Measurements from ENCODE around the gene TMEM131L. TPM values are rescaled to one million over a fixed set of nuclear protein-coding genes. Genes with fewer than 3 reads are reported as not detected.

TMEM131L gene
- total RNA-seq, 2 experiments from 2014 or later, result 51.8 to 57.2 TPM

DNA sequence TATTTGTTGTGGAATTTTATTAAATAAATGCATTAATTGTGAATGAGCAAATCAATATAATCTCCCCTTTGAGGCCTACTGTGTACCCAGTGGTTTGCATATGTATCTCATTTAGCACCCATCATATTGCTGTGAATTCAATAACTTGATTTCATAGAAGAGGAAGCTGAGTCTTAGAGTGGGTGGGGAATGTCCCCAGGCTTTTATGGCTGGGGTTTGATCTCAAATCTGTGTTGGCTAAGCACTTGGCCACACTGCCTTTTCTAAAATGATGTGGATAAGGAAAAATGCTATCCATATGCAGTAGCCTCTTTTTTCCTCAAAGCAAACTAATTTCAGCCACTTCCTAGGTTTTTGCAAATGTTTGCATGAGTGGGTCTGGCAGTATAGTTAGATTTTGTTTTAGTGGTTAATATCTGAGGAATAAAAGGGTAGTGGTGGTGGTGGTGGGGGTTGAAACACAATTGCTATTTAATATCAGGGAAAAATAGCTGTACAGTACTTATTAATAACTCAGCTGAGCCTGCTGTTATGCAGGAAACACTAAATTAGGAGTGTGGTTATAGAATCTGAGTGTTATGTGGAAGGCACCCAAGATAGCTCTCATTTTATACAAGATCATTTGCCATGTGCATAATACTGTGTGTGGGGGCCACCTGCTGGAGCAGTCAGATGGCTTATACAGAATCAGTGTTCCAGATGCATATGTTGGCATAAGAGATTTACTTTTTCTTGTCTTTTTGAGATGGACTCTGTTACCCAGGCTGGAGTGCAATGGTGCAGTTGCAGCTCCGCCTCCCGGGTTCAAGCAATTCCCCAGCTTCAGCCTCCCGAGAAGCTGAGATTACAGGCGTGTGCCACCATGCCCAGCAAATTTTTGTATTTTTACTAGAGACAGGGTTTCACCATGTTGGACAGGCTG, 108.0 kb downstream of the TMEM131L start:
- H3K4me1 Mint-ChIP-seq, result peaks cover 60% of the 10 kb centered on the region
- no peaks in the 10 kb centered on the region for H3K27me3 Mint-ChIP-seq
- H3K36me3 Mint-ChIP-seq, result peaks cover 21% of the 10 kb centered on the region
- DNase-seq (peak; percentile 58), ATAC-seq (ENCODE audit: low read depth) (peak; percentile 97)
- H3K4me3 Mint-ChIP-seq, result peak overlapping the region; percentile 47
- POLR2A ChIA-PET, result interaction anchor here (0.7 to 2.3 kb wide), 9 partner anchors 10 to 229 kb away, joined by 3 to 30 read pairs (median 6); partner anchors contain the start of genes MND1 and TMEM131L
- H3K9me3 Mint-ChIP-seq, result no peaks in the 10 kb centered on the region
- peak overlapping the region; percentile 67 for H3K27ac Mint-ChIP-seq

DNA sequence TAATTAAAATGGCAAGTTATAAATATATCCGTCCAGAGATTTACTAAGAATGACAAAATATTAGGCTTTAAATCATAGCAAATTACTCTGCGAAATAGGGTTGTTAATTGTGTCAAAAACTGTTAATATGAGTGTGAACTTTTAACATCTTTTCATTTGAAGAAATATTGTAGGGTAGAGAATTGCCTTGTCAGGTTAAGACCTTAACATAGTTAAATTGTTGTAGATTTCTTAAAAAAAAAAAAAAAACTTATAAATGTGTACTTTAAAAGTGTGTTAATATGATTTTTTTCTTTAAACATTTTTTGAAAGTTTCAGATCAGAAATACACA, 110.2 kb downstream of the TMEM131L start:
- POLR2A ChIA-PET, result no interaction called here
- Mint-ChIP-seq H3K27ac (no peak overlapping the region), H3K4me1 (peaks cover 50% of the 10 kb centered on the region)

DNA sequence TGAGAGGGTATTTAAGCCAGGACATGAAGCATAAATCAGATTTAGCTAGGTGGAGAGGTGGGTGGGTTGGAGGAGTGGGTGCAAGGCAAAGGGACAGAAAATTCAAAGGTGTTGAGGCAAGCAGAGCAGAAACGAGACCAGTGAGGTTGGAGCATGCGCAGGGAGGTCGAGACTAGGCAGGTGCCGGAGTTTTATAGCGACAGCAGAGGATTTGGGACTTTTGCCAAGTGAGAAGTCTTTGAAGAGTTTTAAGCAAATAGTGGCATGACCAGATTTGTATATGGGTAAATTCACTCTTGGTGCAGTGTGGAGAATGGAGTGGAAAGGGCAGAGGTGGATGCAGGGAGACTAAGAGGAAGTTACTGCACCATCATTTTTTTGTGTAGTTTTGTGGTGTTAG, 110.9 kb downstream of the TMEM131L start:
- DNase-seq, result no peak
- peak overlapping the region; percentile 34 for H3K27ac Mint-ChIP-seq

More for the DNA sequence above, 110.2 kb downstream of the TMEM131L start:
- no peak for ATAC-seq (ENCODE audit: low read depth)
- no peaks in the 10 kb centered on the region for H3K9me3 Mint-ChIP-seq
- no peak for DNase-seq
- H3K36me3 Mint-ChIP-seq, result peaks cover 16% of the 10 kb centered on the region
- H3K4me3 Mint-ChIP-seq, result no peak overlapping the region
- H3K27me3 Mint-ChIP-seq, result no peaks in the 10 kb centered on the region

DNA sequence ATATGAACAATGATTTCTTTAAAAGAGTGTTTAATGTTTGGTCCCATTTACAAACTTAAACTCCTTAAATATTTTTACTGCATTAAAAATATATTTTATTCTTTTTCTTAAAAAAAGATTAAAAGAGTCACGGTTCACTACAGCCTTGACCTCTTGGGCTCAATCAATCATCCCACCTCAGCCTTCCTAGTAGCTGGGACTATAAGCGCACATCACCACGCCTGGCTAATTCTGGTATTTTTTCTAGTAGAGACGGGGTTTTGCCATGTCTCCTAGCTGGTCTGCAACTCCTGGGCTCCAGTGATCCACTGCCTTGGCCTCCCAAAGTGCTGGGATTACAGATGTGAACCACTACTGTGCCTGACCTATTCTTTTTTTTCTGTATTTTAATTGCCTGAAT, 113.2 kb downstream of the TMEM131L start:
- DNase-seq, result no peak
- H3K27ac Mint-ChIP-seq, result no peak overlapping the region
- H3K36me3 Mint-ChIP-seq, result peaks cover 8% of the 10 kb centered on the region
- H3K4me3 Mint-ChIP-seq, result no peak overlapping the region
- no peaks in the 10 kb centered on the region for H3K27me3 Mint-ChIP-seq
- H3K4me1 Mint-ChIP-seq, result peaks cover 30% of the 10 kb centered on the region
- POLR2A ChIA-PET, result no interaction called here
- no peaks in the 10 kb centered on the region for H3K9me3 Mint-ChIP-seq
- no peak for ATAC-seq (ENCODE audit: low read depth)

More for the DNA sequence above, 110.9 kb downstream of the TMEM131L start:
- H3K36me3 Mint-ChIP-seq, result peaks cover 12% of the 10 kb centered on the region
- H3K9me3 Mint-ChIP-seq, result no peaks in the 10 kb centered on the region
- peak overlapping the region; percentile 46 for H3K4me3 Mint-ChIP-seq
- POLR2A ChIA-PET, result no interaction called here
- peaks cover 44% of the 10 kb centered on the region for H3K4me1 Mint-ChIP-seq
- H3K27me3 Mint-ChIP-seq, result no peaks in the 10 kb centered on the region
- ATAC-seq (ENCODE audit: low read depth), result no peak

DNA sequence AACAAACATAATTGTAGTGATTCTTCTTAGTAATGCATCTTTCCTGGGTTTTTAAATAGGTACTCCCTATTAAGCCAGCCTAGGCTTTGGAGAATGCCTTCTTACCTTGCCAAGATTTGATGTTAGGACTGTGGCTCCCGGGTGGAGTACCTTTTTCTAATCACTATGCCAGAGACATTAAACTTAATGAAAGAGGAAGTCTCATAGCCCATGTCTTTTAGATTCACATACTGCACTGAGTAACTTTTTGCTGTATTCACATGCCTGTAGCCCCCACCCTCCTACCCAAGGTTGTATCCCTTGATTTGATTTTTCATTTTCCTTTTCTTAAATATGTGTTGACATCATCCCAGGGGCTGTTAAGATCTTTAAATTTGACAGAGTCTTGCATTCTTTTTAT, 113.7 kb downstream of the TMEM131L start:
- no peak overlapping the region for H3K27ac Mint-ChIP-seq

DNA sequence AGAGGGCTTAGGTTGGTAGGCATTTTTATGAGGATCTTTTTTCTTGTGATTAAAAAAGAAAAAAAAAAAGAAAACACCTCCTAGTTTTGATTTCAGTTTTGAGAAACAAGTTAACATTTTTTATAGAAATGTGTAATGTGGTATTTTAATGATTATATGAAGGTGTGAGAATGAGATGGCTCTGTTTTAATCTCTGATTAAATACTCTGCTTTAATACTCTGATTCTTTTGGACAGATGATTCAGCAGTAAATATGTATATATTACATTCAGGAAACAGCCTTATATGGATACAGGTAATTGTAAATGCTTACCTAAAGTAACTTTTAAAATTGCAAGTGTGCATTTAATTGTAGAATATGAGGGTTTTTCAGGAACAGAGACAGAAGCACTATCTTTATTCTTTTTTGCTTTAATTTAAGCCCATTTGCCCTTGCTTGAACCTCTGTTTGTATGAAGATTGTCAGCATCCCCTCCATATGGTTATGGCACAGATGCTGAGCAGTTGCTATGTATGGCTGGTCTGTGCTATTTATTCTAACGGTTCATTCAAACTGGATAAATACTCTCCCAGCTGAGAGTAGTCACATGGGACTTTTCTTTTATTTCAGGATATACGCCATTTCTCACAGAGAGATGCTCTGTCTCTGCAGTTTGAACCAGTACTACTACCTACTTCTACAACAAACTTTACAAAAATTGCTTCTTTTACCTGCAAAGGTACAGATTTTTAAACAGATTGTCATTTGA, 117.0 kb downstream of the TMEM131L start:
- ATAC-seq (ENCODE audit: low read depth) (no peak), DNase-seq (no peak)
- Mint-ChIP-seq H3K27me3 (no peaks in the 10 kb centered on the region), H3K4me1 (peaks cover 11% of the 10 kb centered on the region), H3K27ac (no peak overlapping the region), H3K4me3 (no peak overlapping the region), H3K9me3 (no peaks in the 10 kb centered on the region), H3K36me3 (peaks cover 7% of the 10 kb centered on the region)
- POLR2A ChIA-PET, result no interaction called here

More for the DNA sequence above, 113.7 kb downstream of the TMEM131L start:
- no peaks in the 10 kb centered on the region for H3K27me3 Mint-ChIP-seq
- POLR2A ChIA-PET, result no interaction called here
- peaks cover 30% of the 10 kb centered on the region for H3K4me1 Mint-ChIP-seq
- H3K36me3 Mint-ChIP-seq, result peaks cover 9% of the 10 kb centered on the region
- H3K9me3 Mint-ChIP-seq, result no peaks in the 10 kb centered on the region
- DNase-seq, result no peak
- no peak for ATAC-seq (ENCODE audit: low read depth)
- H3K4me3 Mint-ChIP-seq, result no peak overlapping the region

DNA sequence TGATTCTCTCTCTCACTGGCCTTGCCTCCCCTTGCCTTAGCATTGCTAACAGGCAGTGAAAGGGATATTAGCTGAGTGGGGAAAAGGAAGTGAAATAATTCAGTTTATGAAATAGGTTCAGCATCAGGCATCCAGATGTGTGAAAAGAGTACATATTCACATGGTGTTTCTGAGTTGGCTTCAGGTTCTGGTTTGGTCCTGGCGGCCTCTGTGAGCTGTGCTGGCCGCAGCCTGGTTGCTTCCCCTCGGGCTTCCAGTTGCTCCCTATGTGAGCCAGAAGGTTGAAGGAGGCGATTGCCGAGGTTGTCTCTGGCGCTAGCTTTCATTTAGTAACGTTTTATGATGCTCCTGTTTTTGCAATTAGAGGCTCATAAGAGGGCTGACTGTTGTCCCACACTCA, 118.9 kb downstream of the TMEM131L start:
- H3K27me3 Mint-ChIP-seq, result no peaks in the 10 kb centered on the region
- H3K4me3 Mint-ChIP-seq, result no peak overlapping the region
- peaks cover 9% of the 10 kb centered on the region for H3K36me3 Mint-ChIP-seq
- peaks cover 10% of the 10 kb centered on the region for H3K4me1 Mint-ChIP-seq
- peak overlapping the region; percentile 16 for H3K27ac Mint-ChIP-seq
- POLR2A ChIA-PET, result no interaction called here
- no peak for ATAC-seq (ENCODE audit: low read depth)
- H3K9me3 Mint-ChIP-seq, result no peaks in the 10 kb centered on the region
- DNase-seq, result no peak

DNA sequence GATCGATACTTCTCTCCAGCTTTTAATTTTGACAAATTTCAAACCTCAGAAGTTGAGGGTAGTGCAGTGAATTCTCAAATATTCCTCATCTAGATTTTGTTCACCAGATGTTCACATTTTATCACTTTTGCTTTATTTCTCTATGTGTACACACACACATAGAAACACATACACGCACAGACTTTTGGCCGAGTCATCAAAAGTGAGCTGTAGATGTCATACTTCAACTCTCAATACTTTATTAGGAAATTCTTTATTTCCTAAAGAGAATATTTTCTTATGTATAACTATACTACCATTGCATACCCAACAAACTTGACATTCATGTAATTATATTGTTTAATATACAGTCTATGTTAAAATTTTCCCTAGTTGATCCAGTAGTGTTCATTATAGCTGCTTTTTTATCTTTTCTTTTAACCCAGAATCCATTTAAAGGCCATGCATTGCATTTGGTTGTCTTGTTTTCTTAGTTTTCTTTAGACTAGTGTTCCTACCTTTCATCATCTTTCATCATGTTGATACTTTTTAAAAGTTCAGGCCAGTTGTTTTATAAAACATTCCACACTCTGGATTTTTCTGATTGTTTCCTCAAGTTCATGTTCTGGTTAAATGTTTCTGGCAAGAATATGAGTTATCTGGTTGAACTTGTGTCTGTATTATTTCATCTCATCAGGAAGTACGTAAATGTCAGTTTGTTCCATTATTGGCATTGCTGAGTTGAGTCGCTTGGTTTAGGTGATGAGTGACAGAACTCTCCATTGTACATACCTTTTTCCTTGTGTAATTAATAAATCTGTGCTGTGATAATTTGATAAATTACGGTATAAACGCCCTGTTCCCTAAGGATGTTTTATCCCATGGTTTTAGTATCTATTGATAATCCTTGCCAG, 123.8 kb downstream of the TMEM131L start:
- POLR2A ChIA-PET, result no interaction called here
- H3K4me1 Mint-ChIP-seq, result no peaks in the 10 kb centered on the region
- no peak overlapping the region for H3K4me3 Mint-ChIP-seq
- no peaks in the 10 kb centered on the region for H3K27me3 Mint-ChIP-seq
- ATAC-seq (ENCODE audit: low read depth) (no peak), DNase-seq (no peak)
- peaks cover 19% of the 10 kb centered on the region for H3K36me3 Mint-ChIP-seq
- H3K9me3 Mint-ChIP-seq, result no peaks in the 10 kb centered on the region
- no peak overlapping the region for H3K27ac Mint-ChIP-seq

DNA sequence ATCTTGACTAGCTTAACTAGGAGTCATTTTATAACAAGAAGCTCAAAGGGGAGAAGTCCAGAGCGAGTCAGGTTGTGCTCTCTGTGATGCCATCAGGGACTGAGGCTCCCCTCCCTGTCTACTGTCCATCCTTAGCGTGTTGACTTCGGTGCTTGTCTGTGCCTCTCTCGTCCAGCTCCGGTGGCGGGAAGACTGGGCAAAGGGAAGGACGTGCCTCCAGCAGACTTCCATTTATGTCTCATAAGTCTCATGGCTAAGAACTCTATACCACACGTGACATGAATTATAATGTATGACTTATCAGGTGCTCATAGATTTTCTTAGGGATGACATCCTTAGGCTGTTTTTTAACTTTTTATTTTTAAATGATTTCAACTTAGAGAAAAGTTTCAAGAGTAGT, 125.3 kb downstream of the TMEM131L start:
- Mint-ChIP-seq H3K27me3 (no peaks in the 10 kb centered on the region), H3K9me3 (no peaks in the 10 kb centered on the region), H3K4me3 (no peak overlapping the region), H3K27ac (no peak overlapping the region), H3K36me3 (peaks cover 24% of the 10 kb centered on the region), H3K4me1 (peaks cover 5% of the 10 kb centered on the region)
- ATAC-seq (ENCODE audit: low read depth) (no peak), DNase-seq (no peak)
- POLR2A ChIA-PET, result no interaction called here

DNA sequence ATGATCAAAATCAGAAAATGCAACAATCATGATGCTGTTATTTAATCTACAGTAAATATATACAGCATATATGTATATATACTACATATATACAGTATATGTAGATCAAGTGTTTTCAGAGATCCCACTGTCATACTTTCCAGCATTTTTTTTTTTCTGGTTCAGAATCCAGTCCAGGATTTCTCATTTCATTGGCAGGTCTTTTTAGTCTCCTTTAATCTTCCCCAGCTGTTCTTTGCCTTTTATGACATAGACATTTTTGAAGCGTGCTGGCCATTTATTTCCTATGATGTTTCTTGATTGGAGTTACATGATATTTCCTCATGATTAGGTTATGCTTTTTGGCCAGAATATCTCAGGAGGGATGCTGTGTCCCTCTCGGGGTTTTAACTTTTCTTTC, 125.9 kb downstream of the TMEM131L start:
- ATAC-seq (ENCODE audit: low read depth), result no peak
- Mint-ChIP-seq H3K27me3 (no peaks in the 10 kb centered on the region), H3K4me1 (peaks cover 5% of the 10 kb centered on the region), H3K4me3 (no peak overlapping the region), H3K9me3 (no peaks in the 10 kb centered on the region), H3K36me3 (peaks cover 25% of the 10 kb centered on the region), H3K27ac (no peak overlapping the region)
- DNase-seq, result no peak
- POLR2A ChIA-PET, result no interaction called here

DNA sequence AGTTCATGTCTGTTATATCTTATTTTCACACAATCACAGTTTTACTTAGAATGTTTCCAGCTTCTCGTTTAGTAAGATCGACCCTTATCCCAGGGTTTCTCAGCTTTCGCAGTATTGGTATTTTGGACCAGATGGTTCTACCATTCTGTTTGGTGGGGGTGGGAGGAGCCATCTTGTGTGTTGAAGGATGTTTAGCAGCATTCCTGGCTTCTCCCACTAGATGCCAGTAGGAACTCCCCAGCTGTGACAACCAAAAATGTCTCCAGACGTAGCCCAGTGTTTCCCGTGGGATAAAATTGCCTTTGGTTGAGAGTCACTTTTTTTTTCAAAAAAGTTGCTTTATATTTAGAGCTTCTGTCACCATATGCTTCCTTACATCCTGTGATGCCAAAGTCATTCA, 127.0 kb downstream of the TMEM131L start:
- POLR2A ChIA-PET, result no interaction called here
- H3K4me1 Mint-ChIP-seq, result peaks cover 5% of the 10 kb centered on the region

DNA sequence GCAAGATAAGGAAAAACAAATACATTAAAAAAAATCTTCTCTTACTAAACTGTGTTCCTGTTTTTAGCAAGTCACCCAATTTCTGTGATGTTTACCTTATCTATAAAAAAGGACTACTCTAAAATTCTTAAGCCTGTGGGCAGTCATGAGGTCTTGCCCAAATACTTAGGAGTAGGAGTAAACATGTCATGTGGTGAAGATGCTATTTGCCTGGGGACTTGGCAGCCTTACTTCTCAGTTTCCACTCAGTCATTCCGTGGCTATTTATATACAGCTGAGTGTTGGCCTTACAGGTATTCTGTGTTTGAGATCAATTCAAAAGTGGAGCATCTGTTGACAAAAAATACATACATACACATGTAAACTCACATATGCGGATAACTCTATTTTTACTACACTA, 128.1 kb downstream of the TMEM131L start:
- ATAC-seq (ENCODE audit: low read depth) (no peak), DNase-seq (no peak)
- H3K4me1 Mint-ChIP-seq, result peaks cover 6% of the 10 kb centered on the region
- H3K27me3 Mint-ChIP-seq, result no peaks in the 10 kb centered on the region
- POLR2A ChIA-PET, result no interaction called here
- H3K9me3 Mint-ChIP-seq, result no peaks in the 10 kb centered on the region
- peaks cover 31% of the 10 kb centered on the region for H3K36me3 Mint-ChIP-seq
- H3K27ac Mint-ChIP-seq, result no peak overlapping the region
- H3K4me3 Mint-ChIP-seq, result no peak overlapping the region

More for the DNA sequence above, 127.0 kb downstream of the TMEM131L start:
- ATAC-seq (ENCODE audit: low read depth), result no peak
- peaks cover 25% of the 10 kb centered on the region for H3K36me3 Mint-ChIP-seq
- H3K9me3 Mint-ChIP-seq, result no peaks in the 10 kb centered on the region
- H3K4me3 Mint-ChIP-seq, result no peak overlapping the region
- H3K27me3 Mint-ChIP-seq, result no peaks in the 10 kb centered on the region
- no peak for DNase-seq
- no peak overlapping the region for H3K27ac Mint-ChIP-seq
